ENCODE measurements around the gene AKT3.

AKT3 gene

GRCh38 chr1:243469497-243469896 is 380.5 kb downstream of the AKT3 start:
- no peaks in the 10 kb centered on the region for H3K36me3 ChIP-seq (replicated peaks; ENCODE audit: insufficient read depth, low read length)
- TF ChIP-seq EZH2 (optimal IDR thresholded peaks at IDR 0.05; ENCODE audit: low read depth, low read length) = no peak
- no peak for TF ChIP-seq CTCF (IDR thresholded peaks at IDR 0.05; ENCODE audit: low read length)
- no peak for TF ChIP-seq EZH2phosphoT487 (IDR thresholded peaks at IDR 0.05; ENCODE audit: low read length)
- H3F3A ChIP-seq (ENCODE audit: insufficient read depth, low read length) = 0 out of 2 replicates have a peak, but pooled peaks cover 3% of the 10 kb centered on the region
- no peak overlapping the region for H3K4me3 ChIP-seq (ENCODE audit: low read length)
- no peaks in the 10 kb centered on the region for H3K79me2 ChIP-seq (ENCODE audit: low read length)
- H3K4me2 ChIP-seq (ENCODE audit: low read depth, low read length) = no peak overlapping the region
- no peaks in the 10 kb centered on the region for H3K9me2 ChIP-seq (replicated peaks; ENCODE audit: insufficient read depth, low read length)
- H3K27me3 ChIP-seq (replicated peaks; ENCODE audit: insufficient read depth, low read length) = no peaks in the 10 kb centered on the region
- H3K9me3 ChIP-seq (replicated peaks; ENCODE audit: insufficient read depth, low read length) = no peaks in the 10 kb centered on the region
- peaks cover 17% of the 10 kb centered on the region for H3K4me1 ChIP-seq (ENCODE audit: low read length)
- H2AFZ ChIP-seq (ENCODE audit: low read length) = no peak overlapping the region
- H3K9ac ChIP-seq (ENCODE audit: low read length) = no peak overlapping the region
- DNase-seq = no peak
- no peak overlapping the region for H3K27ac ChIP-seq (ENCODE audit: low read length)
- H4K20me1 ChIP-seq (ENCODE audit: insufficient read depth, low read length) = no peaks in the 10 kb centered on the region

- H3K4me1 ChIP-seq (ENCODE audit: low read length) = no peaks in the 10 kb centered on the region
- H3K27me3 ChIP-seq (replicated peaks; ENCODE audit: insufficient read depth, low read length) = no peaks in the 10 kb centered on the region
- no peaks in the 10 kb centered on the region for H3K36me3 ChIP-seq (replicated peaks; ENCODE audit: insufficient read depth, low read length)
- no peaks in the 10 kb centered on the region for H3K79me2 ChIP-seq (ENCODE audit: low read length)
- H3K9me2 ChIP-seq (replicated peaks; ENCODE audit: insufficient read depth, low read length) = no peaks in the 10 kb centered on the region
- no peaks in the 10 kb centered on the region for H3F3A ChIP-seq (ENCODE audit: insufficient read depth, low read length)
- no peak overlapping the region for H3K27ac ChIP-seq (ENCODE audit: low read length)
- H3K9ac ChIP-seq (ENCODE audit: low read length) = no peak overlapping the region
- no peak overlapping the region for H2AFZ ChIP-seq (ENCODE audit: low read length)
- H3K4me2 ChIP-seq (ENCODE audit: low read depth, low read length) = no peak overlapping the region
- H3K9me3 ChIP-seq (replicated peaks; ENCODE audit: insufficient read depth, low read length) = no peaks in the 10 kb centered on the region
- H3K4me3 ChIP-seq (ENCODE audit: low read length) = no peak overlapping the region
- no peaks in the 10 kb centered on the region for H4K20me1 ChIP-seq (ENCODE audit: insufficient read depth, low read length)
- TF ChIP-seq CTCF (IDR thresholded peaks at IDR 0.05; ENCODE audit: low read length) = no peak
- no peak for TF ChIP-seq EZH2phosphoT487 (IDR thresholded peaks at IDR 0.05; ENCODE audit: low read length)
- no peak for TF ChIP-seq EZH2 (optimal IDR thresholded peaks at IDR 0.05; ENCODE audit: low read depth, low read length)
- DNase-seq = no peak
These were observed 384.3 kb downstream of the AKT3 start for GRCh38 chr1:243465738-243466137.

GRCh38 chr1:243465081-243465480 is 385.0 kb downstream of the AKT3 start:
- Histone ChIP-seq H3K79me2 (ENCODE audit: low read length) (no peaks in the 10 kb centered on the region), H3K4me3 (ENCODE audit: low read length) (no peak overlapping the region), H3K4me1 (ENCODE audit: low read length) (no peaks in the 10 kb centered on the region), H3K4me2 (ENCODE audit: low read depth, low read length) (no peak overlapping the region), H3K36me3 (replicated peaks; ENCODE audit: insufficient read depth, low read length) (no peaks in the 10 kb centered on the region), H3K27me3 (replicated peaks; ENCODE audit: insufficient read depth, low read length) (no peaks in the 10 kb centered on the region), H3K27ac (ENCODE audit: low read length) (no peak overlapping the region), H3K9ac (ENCODE audit: low read length) (no peak overlapping the region), H3K9me2 (replicated peaks; ENCODE audit: insufficient read depth, low read length) (no peaks in the 10 kb centered on the region), H3F3A (ENCODE audit: insufficient read depth, low read length) (no peaks in the 10 kb centered on the region), H2AFZ (ENCODE audit: low read length) (no peak overlapping the region), H4K20me1 (ENCODE audit: insufficient read depth, low read length) (no peaks in the 10 kb centered on the region), H3K9me3 (replicated peaks; ENCODE audit: insufficient read depth, low read length) (no peaks in the 10 kb centered on the region)
- no peak for DNase-seq
- TF ChIP-seq CTCF (IDR thresholded peaks at IDR 0.05; ENCODE audit: low read length) = no peak
- TF ChIP-seq EZH2phosphoT487 (IDR thresholded peaks at IDR 0.05; ENCODE audit: low read length) = no peak
- TF ChIP-seq EZH2 (optimal IDR thresholded peaks at IDR 0.05; ENCODE audit: low read depth, low read length) = no peak

All from MM.1S (cell line).